Fibroblast of upper back skin (primary cell): ENCODE results near the gene IGFLR1.
A peak's percentile ranks its signal among the peaks of the same experiment; 100 is the strongest.
"Not testable (repeated sequence)": the region's sequence is repeated elsewhere in the genome, so short reads cannot be mapped to it uniquely, and the experiment has no call there.

Experiments
- DNase-seq: peaks from one replicate; pipeline ENCODE4 v3.0.0-alpha.2; 2013

The IGFLR1 gene

GRCh38 chr19:35777086-35777841 is 35.0 kb upstream of the IGFLR1 start:
- no peak for DNase-seq

- no peak for DNase-seq
Measured at GRCh38 chr19:35776102-35776788, 34.0 kb upstream of the IGFLR1 start.

- DNase-seq: peak; percentile 97
Measured at GRCh38 chr19:35775298-35776101, 33.2 kb upstream of the IGFLR1 start, which contains the start of gene ARHGAP33. ARHGAP33 (plus strand) TSS chr19:35775564; CDS start chr19:35775659, 95 bp downstream.

GRCh38 chr19:35775046-35775297 is 32.7 kb upstream of the IGFLR1 start:
- DNase-seq: no peak

- DNase-seq: no peak
Measured at GRCh38 chr19:35774274-35775045, 32.2 kb upstream of the IGFLR1 start.

GRCh38 chr19:35773020-35773806 is 31.0 kb upstream of the IGFLR1 start:
- no peak for DNase-seq

GRCh38 chr19:35772362-35772761 is 30.1 kb upstream of the IGFLR1 start:
- DNase-seq: not testable (repeated sequence)

- no peak for DNase-seq
Measured at GRCh38 chr19:35768082-35768421, 25.8 kb upstream of the IGFLR1 start.

- DNase-seq: no peak
Measured at GRCh38 chr19:35767288-35768081, 25.2 kb upstream of the IGFLR1 start.

- DNase-seq: no peak
Measured at GRCh38 chr19:35766571-35767104, 24.4 kb upstream of the IGFLR1 start.

- no peak for DNase-seq
Measured at GRCh38 chr19:35764432-35765315, 22.4 kb upstream of the IGFLR1 start.

GRCh38 chr19:35760711-35761349 is 18.6 kb upstream of the IGFLR1 start:
- no peak for DNase-seq

GRCh38 chr19:35759697-35760096 is 17.4 kb upstream of the IGFLR1 start:
- DNase-seq: no peak

- DNase-seq: peak; percentile 100
Measured at GRCh38 chr19:35757749-35758608, 15.7 kb upstream of the IGFLR1 start, which contains the start of gene PROSER3. PROSER3 (plus strand) TSS chr19:35758176; CDS start chr19:35758216, 40 bp downstream.

- peak; percentile 97 for DNase-seq
Measured at GRCh38 chr19:35757231-35757748, 15.0 kb upstream of the IGFLR1 start.

GRCh38 chr19:35756377-35757230 is 14.4 kb upstream of the IGFLR1 start, which contains the start of gene HSPB6:
HSPB6 (minus strand) TSS chr19:35757029; CDS start chr19:35757008, 21 bp downstream.
- peak; percentile 73 for DNase-seq
